NCI-H2171 treated with DMSO at 0.1 percent for 48 hours (cell line): ENCODE measurements around the gene TSHZ3.
A peak's percentile ranks its signal among the peaks of the same experiment; 100 is the strongest.

Source experiments
- DNase-seq: peaks from one replicate; lab custom pipeline; 2025; lab: John Stamatoyannopoulos, UW

TSHZ3 gene

DNA sequence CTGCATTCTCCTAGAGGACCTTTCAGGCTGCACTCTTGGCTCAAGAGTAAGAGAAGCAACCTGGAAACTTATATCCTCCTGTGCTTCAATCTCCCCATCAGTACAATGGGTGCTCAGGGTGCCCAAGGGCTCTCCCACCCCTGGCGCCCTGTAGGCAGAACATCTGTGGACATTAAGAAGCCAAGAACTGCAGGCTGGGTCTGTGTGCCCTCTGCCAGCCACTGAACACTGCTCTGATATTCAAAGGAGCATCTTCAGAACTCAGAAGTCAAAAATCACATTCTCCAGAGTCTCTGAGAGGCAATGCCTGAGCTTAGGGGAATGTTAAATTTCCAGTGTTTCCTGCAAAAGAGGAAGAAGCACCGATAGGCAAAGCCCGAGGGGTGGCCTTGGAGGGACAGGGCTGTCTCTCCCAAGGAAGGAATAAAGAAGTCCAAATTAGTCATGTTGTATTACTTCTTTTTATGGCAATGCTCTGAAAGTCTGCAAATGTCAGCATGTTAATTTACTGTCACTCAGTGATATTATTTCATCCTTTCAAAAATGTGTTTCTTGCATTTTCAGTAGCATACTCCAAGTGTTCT is 88.1 kb downstream of the TSHZ3 start:
- DNase-seq, result no peak

DNA sequence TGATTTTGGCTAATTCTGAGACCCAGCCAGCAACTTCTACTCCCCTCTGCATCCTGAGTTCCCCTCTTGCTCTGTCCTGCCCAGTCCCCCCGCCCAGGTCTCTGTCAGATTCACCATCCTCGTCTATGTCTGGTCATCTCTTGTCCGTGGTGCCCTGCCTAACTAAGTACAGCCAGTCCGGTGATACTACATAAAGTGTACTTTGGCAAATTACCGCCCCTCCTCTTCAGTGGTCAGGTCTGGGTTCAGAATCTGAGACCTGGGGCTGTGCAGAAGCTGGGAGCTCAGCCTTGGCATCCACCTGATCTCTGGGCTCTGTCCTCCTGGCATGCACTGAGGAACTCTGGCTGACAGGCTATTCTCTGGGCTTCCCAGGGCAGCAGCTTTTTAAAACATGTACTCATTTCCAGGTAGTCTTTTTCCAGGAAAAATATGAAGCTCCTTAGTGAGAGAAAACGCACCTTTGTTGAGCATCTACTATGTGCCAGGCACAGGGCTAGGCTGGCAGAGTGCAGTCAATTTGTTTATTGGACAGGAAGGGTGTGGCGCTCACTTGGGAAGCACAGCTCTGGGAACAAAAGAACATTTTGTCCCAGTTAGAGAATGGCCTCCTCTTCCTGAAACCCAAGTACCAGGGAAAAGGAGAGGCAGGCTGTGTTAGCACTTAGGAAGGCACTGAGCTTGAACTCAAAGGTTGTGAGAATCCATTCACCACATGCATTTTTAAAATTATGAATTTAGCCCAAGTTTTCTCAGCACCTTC is 88.9 kb downstream of the TSHZ3 start:
- DNase-seq, result no peak

- DNase-seq, result no peak
These were observed 90.8 kb downstream of the TSHZ3 start for GRCh38 chr19:31258211-31259052.

- no peak for DNase-seq
These were observed 91.7 kb downstream of the TSHZ3 start for GRCh38 chr19:31257426-31258130.

- DNase-seq, result no peak
These were observed 92.2 kb downstream of the TSHZ3 start for GRCh38 chr19:31257025-31257424.

- no peak for DNase-seq
These were observed 92.7 kb downstream of the TSHZ3 start for GRCh38 chr19:31256593-31256960.

GRCh38 chr19:31255831-31256592 is 93.2 kb downstream of the TSHZ3 start:
- DNase-seq, result peak; percentile 54

DNA sequence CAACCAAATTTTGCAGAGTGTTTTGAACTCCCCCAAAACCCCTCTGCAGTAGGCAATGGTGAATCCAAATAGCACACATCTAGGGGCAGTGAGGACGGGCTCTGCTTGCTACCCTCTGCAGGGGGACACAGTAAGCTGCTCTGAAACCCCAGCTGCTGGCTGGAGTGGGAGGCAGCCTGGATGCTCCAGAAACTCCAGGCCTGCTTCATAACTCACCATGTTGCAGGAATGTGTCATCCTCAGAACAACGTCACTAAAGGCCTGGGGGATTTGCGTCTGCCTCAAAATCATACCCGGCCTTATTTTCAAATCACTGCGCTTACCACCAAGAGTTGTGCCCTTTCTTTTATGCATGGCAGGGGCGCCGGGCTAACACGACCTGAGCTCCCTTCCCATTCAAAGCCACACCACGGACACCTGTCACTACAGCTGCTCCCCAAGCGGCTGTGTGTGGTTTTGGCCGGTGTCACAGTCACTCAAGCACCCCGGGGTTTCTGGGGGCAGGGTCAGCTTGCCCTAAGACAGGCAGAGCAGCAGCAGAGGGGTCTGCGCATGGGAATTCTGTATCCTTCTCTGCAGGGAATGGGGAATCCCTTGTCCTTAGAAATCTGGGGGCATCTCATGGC is 93.9 kb downstream of the TSHZ3 start:
- DNase-seq, result no peak

- no peak for DNase-seq
These were observed 94.6 kb downstream of the TSHZ3 start for GRCh38 chr19:31254611-31255010.

DNA sequence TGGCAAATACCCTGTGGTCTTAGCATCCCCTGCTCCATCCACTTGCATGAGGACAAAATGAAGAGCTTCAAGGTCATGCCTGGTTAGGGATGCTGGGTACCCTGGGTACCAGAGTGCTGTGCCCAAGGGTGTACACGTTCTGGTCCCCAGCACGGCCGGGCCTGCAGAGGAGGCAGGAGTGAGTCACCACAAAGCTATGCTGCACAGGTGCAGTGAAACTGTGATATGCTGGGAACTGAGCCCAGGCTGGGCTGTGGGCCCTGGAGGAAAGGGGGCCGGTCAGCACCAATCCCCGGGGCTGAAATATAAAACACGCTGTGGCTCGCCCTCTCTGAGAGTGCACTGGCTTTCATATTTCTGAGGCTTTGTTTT is 95.1 kb downstream of the TSHZ3 start:
- DNase-seq, result no peak

DNA sequence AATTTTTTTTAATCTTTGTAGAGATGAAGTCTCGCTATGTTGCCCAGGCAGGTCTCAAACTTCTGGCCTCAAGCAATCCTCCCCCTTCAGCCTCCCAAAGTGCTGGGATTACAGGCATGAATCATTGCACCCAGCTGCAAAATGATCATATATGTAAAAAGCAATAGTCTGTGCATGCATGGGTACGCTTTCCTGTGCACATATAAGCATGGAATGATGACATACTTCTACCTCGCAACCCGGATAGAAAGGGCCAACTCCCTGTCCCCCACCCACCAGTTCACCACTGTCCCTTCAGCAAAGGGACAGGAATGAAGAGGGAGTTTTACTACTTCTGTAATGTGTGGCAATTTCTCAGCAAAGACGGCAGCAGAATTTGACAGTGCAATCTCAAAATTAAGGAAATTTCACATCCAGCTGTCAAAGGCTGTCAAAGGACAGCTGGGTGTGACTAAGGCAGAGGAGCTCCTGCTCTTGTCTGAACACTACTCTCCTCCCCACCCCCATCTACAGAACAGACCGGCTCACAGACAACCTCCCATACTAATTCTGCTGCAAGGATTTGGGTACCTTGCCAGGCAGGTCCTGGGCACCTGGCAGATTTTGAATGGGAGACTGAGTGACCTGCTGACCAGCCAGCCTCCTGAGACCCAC is 95.6 kb downstream of the TSHZ3 start:
- DNase-seq, result no peak

DNA sequence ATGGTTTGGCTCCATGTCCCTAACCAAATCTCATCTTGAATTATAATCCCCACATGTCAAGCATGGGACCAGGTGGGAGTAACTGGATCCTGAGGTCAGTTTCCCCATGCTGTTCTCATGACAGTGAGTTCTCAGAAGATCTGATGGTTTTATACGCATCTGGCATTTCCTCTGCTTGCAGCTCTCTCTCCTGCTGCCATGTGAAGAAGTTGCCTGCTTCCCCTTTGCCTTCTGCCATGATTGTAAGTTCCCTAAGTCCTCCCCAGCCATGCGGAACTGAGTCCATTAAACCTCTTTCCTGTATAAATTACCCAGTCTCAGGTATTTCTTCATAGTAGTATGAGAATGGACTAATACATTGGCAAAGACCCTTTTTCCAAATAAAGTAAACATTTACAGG is 96.8 kb downstream of the TSHZ3 start:
- DNase-seq, result no peak

DNA sequence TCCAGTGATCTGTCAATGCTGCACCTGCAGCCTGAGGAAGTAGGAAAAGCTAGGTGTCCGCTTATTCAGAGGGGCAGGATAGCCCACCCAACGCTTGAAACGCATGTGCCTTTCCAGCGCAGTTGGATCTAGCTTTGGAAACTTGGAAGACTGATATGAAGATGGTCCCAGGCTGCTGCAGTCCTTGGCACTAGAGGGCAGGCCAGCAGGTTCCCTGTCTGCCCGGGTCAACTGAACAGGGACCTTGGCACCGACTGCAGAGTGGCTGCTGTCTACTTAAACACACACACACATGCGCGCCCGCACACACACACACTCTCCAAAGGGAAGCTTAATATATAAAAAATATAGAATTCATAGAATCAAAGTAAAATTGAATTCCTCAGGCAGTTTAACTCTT is 100.0 kb downstream of the TSHZ3 start:
- DNase-seq, result no peak

DNA sequence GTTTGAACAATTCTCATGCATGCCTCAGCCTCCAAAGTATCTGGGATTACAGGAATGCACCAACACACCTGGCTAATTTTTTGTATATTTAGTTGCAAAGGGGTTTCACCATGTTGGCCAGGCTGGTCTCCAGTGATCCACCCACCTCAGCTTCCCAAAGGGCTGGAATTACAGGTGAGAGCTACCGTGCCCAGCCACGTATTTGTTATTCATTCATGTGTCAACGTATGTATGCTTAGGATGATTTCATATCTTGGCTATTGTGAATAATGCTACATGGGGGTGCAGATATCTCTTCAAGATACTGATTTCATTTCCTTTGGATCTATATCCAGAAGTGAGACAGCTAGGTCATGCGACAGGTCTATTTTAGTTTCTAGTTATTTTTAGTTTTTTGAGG is 113.4 kb downstream of the TSHZ3 start:
- DNase-seq, result no peak

DNA sequence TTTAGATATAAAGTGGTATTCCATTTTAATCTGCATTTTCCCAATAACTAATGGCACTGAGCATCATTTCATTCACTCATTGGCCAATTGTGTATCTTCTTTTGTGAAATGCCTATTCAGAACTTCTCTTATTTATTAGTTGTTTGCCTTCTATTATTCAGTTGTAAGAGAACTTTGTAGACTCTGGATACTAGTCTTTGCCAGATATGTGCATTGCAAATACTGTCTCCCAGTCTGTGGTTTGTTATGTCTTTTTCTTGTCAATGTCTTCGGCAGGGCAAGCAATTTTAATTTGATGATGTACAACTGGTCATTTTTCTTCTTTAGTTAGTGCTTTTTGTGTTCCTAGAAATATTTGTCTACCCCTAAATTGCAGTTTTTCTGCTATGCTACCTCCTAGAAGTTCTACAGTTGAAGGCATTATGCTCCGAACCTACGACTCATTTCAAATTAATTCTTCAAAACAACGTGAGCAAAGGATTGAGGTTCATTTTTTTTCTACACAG is 115.9 kb downstream of the TSHZ3 start:
- no peak for DNase-seq

DNA sequence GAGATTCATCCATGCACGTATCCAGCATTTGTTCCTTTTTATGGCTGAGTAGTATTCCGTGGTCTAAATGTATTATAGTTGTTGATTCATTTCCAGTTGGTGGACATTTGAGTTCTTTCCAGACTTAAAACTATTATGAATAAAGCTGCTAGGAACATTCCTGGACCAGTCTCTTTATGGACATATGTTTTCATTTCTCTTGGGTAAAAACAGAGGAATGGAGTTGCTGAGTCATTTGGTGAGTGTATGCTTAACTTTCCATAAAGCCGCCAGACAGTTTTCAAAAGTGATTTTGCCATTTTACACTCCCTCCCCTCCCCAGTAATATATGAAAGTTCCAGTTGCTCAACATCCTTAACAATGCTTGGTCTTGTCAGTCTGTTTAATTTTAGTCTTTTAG is 116.4 kb downstream of the TSHZ3 start:
- DNase-seq, result no peak

- no peak for DNase-seq
These were observed 117.1 kb downstream of the TSHZ3 start for GRCh38 chr19:31232180-31232579.

GRCh38 chr19:31231237-31231636 is 118.0 kb downstream of the TSHZ3 start:
- DNase-seq, result no peak

- no peak for DNase-seq
These were observed 122.9 kb downstream of the TSHZ3 start for GRCh38 chr19:31226151-31226935.
